ENCODE measurements around the gene NDOR1. TPM values are rescaled to one million over a fixed set of nuclear protein-coding genes. Genes with fewer than 3 reads are reported as not detected.
"Not testable (repeated sequence)": the region's sequence is repeated elsewhere in the genome, so short reads cannot be mapped to it uniquely, and the experiment has no call there.

Gene NDOR1
- total RNA-seq, 1 experiment from 2014 or later = 15.4 TPM

- no peak for DNase-seq (ENCODE audit: low read depth)
Measured at GRCh38 chr9:137256362-137256761, 50.9 kb downstream of the NDOR1 start.

- no peak for DNase-seq (ENCODE audit: low read depth)
Measured at GRCh38 chr9:137256856-137257255, 51.4 kb downstream of the NDOR1 start.

DNA sequence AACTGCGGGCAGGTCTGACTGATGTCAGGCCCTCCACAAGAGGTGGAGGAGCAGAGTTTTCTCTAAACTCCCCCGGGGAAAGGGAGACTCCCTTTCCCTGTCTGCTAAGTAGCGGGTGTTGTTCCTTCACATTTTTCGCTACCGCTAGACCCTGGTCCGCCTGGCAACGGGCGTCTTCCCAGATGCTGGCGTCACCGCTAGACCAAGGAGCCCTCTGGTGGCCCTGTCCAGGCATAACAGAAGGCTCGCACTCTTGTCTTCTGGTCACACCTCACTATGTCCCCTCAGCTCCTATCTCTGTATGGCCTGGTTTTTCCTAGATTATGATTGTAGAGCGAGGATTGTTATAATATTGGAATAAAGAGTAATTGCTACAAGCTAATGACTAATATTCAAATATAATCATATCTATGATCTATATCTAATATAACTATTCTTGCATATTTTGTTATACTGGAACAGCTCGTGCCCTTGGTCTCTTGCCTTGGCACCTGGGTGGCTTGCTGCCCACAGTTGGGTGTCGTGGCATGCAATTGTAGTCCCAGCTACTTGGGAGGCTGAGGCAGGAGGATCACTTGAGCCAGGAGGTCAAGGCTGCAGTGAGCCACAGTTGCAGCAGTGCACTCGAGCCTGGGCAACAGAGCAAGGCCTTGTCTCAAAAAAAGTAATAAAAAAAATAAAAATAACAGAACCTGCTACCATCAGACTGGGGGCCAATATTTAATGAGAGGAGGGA, 56.8 kb downstream of the NDOR1 start:
- DNase-seq (ENCODE audit: low read depth) = not testable (repeated sequence)

- no peak for DNase-seq (ENCODE audit: low read depth)
Measured at GRCh38 chr9:137262909-137263285, 57.4 kb downstream of the NDOR1 start.

GRCh38 chr9:137263506-137263905, 58.0 kb downstream of the NDOR1 start:
- DNase-seq (ENCODE audit: low read depth) = no peak

DNA sequence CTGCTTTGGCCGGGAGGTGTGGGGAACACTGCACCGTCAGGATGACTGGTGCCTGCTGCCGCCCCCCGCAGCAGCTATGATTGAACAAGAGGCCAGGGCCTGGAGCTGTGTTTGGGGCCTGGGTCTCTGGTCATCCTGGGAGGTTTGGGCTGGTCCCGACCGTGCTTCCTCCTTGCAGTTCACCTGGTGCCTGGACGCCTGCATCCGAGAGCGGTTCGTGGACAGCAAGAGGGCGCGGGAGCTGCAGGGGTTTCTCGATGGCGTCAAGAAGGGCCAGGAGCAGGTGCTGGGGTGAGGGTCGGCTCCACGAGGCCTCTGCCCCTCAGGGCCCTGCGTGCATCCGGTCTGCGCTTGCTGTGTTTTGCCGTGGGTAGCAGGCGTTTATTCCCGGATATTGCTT, 58.6 kb downstream of the NDOR1 start:
- DNase-seq (ENCODE audit: low read depth) = no peak

DNA sequence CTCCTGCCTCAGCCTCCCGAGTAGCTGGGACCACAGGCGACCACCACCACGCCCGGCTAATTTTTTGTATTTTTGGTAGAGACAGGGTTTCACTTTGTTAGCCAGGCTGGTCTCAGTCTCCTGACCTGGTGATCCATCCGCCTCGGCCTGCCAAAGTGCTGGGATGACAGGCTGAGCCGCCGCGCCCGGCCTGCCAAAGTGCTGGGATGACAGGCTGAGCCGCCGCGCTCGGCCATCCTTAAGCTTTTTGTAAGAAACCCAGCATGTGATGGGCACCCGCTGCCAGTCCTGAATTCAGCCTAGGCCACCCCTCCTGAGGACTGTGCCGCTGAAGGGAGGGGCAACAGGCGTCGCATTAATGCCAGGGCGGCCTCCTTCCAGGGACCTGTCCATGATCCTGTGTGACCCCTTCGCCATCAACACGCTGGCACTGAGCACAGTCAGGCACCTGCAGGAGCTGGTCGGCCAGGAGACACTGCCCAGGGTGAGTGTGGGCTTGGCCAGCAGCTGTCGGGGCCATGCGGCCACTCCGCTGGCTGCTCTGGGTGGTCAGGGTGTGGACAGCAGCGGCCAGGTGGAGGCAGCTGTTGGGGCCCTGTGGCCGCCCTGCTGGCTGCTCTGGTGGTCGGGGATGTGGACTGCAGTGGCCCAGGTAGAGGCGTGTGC, 60.1 kb downstream of the NDOR1 start:
- no peak for DNase-seq (ENCODE audit: low read depth)

DNA sequence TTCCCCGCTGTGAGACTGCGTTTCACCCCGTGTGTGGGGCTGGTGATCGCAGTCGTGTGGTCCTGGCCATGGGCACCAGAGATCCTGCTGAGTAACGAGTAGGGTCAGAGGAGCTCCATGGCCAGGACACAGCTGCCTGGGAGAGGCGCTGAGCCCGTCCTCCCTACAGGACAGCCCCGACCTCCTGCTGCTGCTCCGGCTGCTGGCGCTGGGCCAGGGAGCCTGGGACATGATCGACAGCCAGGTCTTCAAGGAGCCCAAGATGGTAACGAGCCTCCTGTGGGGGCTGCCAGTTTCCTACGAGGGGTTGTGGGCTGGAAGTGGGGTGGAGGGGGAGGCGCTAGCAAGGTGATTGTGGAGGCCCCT, 60.6 kb downstream of the NDOR1 start:
- DNase-seq (ENCODE audit: low read depth) = no peak

Other genes with a start within 250 kb of the NDOR1 start
- gene PTGDS, start 228.2 kb upstream of the NDOR1 start, total RNA-seq (2014; rRNA removed) = 2.0 TPM in 1 of 2 replicates, not detected in the other
- 0.11 TPM in 1 of 2 replicates, not detected in the other for gene LCNL1, start 222.7 kb upstream of the NDOR1 start, total RNA-seq (2014; rRNA removed)
- 53.2 and 67.3 TPM in 2 replicates for gene PAXX, start 213.3 kb upstream of the NDOR1 start, total RNA-seq (2014; rRNA removed)
- 0.52 TPM in 1 of 2 replicates, not detected in the other for gene CLIC3, start 209.1 kb upstream of the NDOR1 start, total RNA-seq (2014; rRNA removed)
- 13.2 and 15.5 TPM in 2 replicates for gene ABCA2, start 177.5 kb upstream of the NDOR1 start, total RNA-seq (2014; rRNA removed)
- not detected in 2 replicates for gene FUT7, start 173.6 kb upstream of the NDOR1 start, total RNA-seq (2014; rRNA removed)
- 5.3 and 5.5 TPM in 2 replicates for gene NPDC1, start 159.5 kb upstream of the NDOR1 start, total RNA-seq (2014; rRNA removed)
- gene ENTPD2, start 151.6 kb upstream of the NDOR1 start, total RNA-seq (2014; rRNA removed) = not detected in 2 replicates
- gene SAPCD2, start 135.1 kb upstream of the NDOR1 start, total RNA-seq (2014; rRNA removed) = 16.1 and 17.7 TPM in 2 replicates
- 13.6 and 17.6 TPM in 2 replicates for gene UAP1L1, start 128.2 kb upstream of the NDOR1 start, total RNA-seq (2014; rRNA removed)
- gene MAN1B1, start 118.7 kb upstream of the NDOR1 start, total RNA-seq (2014; rRNA removed) = 78.4 and 92.8 TPM in 2 replicates
- gene DPP7, start 91.0 kb upstream of the NDOR1 start, total RNA-seq (2014; rRNA removed) = 81.8 and 91.5 TPM in 2 replicates
- 0.29 TPM in 1 of 2 replicates, not detected in the other for gene GRIN1, start 66.5 kb upstream of the NDOR1 start, total RNA-seq (2014; rRNA removed)
- not detected in 2 replicates for gene LRRC26, start 35.6 kb upstream of the NDOR1 start, total RNA-seq (2014; rRNA removed)
- 0.45 TPM in 1 of 2 replicates, not detected in the other for gene TMEM210, start 33.6 kb upstream of the NDOR1 start, total RNA-seq (2014; rRNA removed)
- gene ANAPC2, start 17.1 kb upstream of the NDOR1 start, total RNA-seq (2014; rRNA removed) = 21.9 and 24.4 TPM in 2 replicates
- 108 and 115 TPM in 2 replicates for gene SSNA1, start 17.0 kb upstream of the NDOR1 start, total RNA-seq (2014; rRNA removed)
- gene TPRN, start 5.0 kb upstream of the NDOR1 start, total RNA-seq (2014; rRNA removed) = 6.3 and 10.7 TPM in 2 replicates
- 45.7 and 50.1 TPM in 2 replicates for gene TMEM203, start 52 bp upstream of the NDOR1 start, total RNA-seq (2014; rRNA removed)
- 0.26 TPM in 1 of 2 replicates, not detected in the other for gene RNF208, start 16.5 kb downstream of the NDOR1 start, total RNA-seq (2014; rRNA removed)
- 4.1 and 4.4 TPM in 2 replicates for gene CYSRT1, start 19.5 kb downstream of the NDOR1 start, total RNA-seq (2014; rRNA removed)
- 0.06 and 0.23 TPM in 2 replicates for gene RNF224, start 21.8 kb downstream of the NDOR1 start, total RNA-seq (2014; rRNA removed)
- 0.06 TPM in 1 of 2 replicates, not detected in the other for gene SLC34A3, start 25.2 kb downstream of the NDOR1 start, total RNA-seq (2014; rRNA removed)
- gene TUBB4B, start 35.6 kb downstream of the NDOR1 start, total RNA-seq (2014; rRNA removed) = 517 and 586 TPM in 2 replicates
- not detected in 2 replicates for gene STPG3, start 45.6 kb downstream of the NDOR1 start, total RNA-seq (2014; rRNA removed)
- 60.7 and 61.8 TPM in 2 replicates for gene NELFB, start 49.6 kb downstream of the NDOR1 start, total RNA-seq (2014; rRNA removed)
- gene TOR4A, start 72.0 kb downstream of the NDOR1 start, total RNA-seq (2014; rRNA removed) = 2.6 and 2.8 TPM in 2 replicates
- gene NRARP, start 96.6 kb downstream of the NDOR1 start, total RNA-seq (2014; rRNA removed) = 0.06 TPM in 1 of 2 replicates, not detected in the other
- 4.0 and 6.5 TPM in 2 replicates for gene EXD3, start 217.5 kb downstream of the NDOR1 start, total RNA-seq (2014; rRNA removed)
- gene NOXA1, start 217.7 kb downstream of the NDOR1 start, total RNA-seq (2014; rRNA removed) = 0.17 and 0.19 TPM in 2 replicates
- not detected in 2 replicates for gene ENTPD8, start 235.7 kb downstream of the NDOR1 start, total RNA-seq (2014; rRNA removed)

All from LHCN-M2 (cell line).